ENCODE measurements around the gene ADGRG6.
"Not testable (repeated sequence)": the region's sequence is repeated elsewhere in the genome, so short reads cannot be mapped to it uniquely, and the experiment has no call there.

ADGRG6 gene

GRCh38 chr6:142280927-142281326, 20.9 kb upstream of the ADGRG6 start:
- Histone ChIP-seq H3K36me3 (ENCODE audit: insufficient read depth, low read length) (no peaks in the 10 kb centered on the region), H3K79me2 (ENCODE audit: insufficient read depth, low read length) (no peaks in the 10 kb centered on the region), H3F3A (ENCODE audit: insufficient read depth, low read length) (no peaks in the 10 kb centered on the region), H2AFZ (ENCODE audit: low read length) (no peak overlapping the region), H3K27me3 (ENCODE audit: insufficient read depth, low read length) (no peaks in the 10 kb centered on the region), H3K4me3 (ENCODE audit: low read depth, low read length, poor library complexity, severe bottlenecking) (no peak overlapping the region), H3K4me2 (ENCODE audit: low read length) (no peak overlapping the region), H3K4me1 (ENCODE audit: insufficient read depth, low read length, severe bottlenecking) (no peaks in the 10 kb centered on the region), H3K9ac (ENCODE audit: low read length) (no peak overlapping the region), H3K9me3 (ENCODE audit: low read length) (no peaks in the 10 kb centered on the region), H3K27ac (ENCODE audit: low read depth, low read length, poor library complexity, severe bottlenecking) (no peak overlapping the region), H4K20me1 (ENCODE audit: insufficient read depth, low read length) (no peaks in the 10 kb centered on the region), H3K9me2 (ENCODE audit: low read depth, low read length) (no peaks in the 10 kb centered on the region)
- TF ChIP-seq CTCF (IDR thresholded peaks at IDR 0.05; ENCODE audit: low read length) (no peak), EZH2 (IDR thresholded peaks at IDR 0.05; ENCODE audit: borderline replicate concordance, low read length) (no peak)

- not testable (repeated sequence) for H3K36me3 ChIP-seq (ENCODE audit: insufficient read depth, low read length); H4K20me1 ChIP-seq (ENCODE audit: insufficient read depth, low read length); H3K9me3 ChIP-seq (ENCODE audit: low read length)
Observed at GRCh38 chr6:142283138-142283537, 18.7 kb upstream of the ADGRG6 start.

GRCh38 chr6:142284419-142284818, 17.4 kb upstream of the ADGRG6 start:
- Histone ChIP-seq H3F3A (ENCODE audit: insufficient read depth, low read length) (no peaks in the 10 kb centered on the region), H3K9ac (ENCODE audit: low read length) (no peak overlapping the region), H3K4me3 (ENCODE audit: low read depth, low read length, poor library complexity, severe bottlenecking) (no peak overlapping the region), H3K36me3 (ENCODE audit: insufficient read depth, low read length) (no peaks in the 10 kb centered on the region), H3K79me2 (ENCODE audit: insufficient read depth, low read length) (no peaks in the 10 kb centered on the region), H3K4me2 (ENCODE audit: low read length) (no peak overlapping the region), H3K4me1 (ENCODE audit: insufficient read depth, low read length, severe bottlenecking) (no peaks in the 10 kb centered on the region), H3K27me3 (ENCODE audit: insufficient read depth, low read length) (no peaks in the 10 kb centered on the region), H4K20me1 (ENCODE audit: insufficient read depth, low read length) (no peaks in the 10 kb centered on the region), H3K9me2 (ENCODE audit: low read depth, low read length) (no peaks in the 10 kb centered on the region), H2AFZ (ENCODE audit: low read length) (no peak overlapping the region), H3K9me3 (ENCODE audit: low read length) (no peaks in the 10 kb centered on the region), H3K27ac (ENCODE audit: low read depth, low read length, poor library complexity, severe bottlenecking) (no peak overlapping the region)
- TF ChIP-seq EZH2 (IDR thresholded peaks at IDR 0.05; ENCODE audit: borderline replicate concordance, low read length) (no peak), CTCF (IDR thresholded peaks at IDR 0.05; ENCODE audit: low read length) (no peak)

More at GRCh38 chr6:142283138-142283537, 18.7 kb upstream of the ADGRG6 start:
- not testable (repeated sequence) for H3K4me1 ChIP-seq (ENCODE audit: insufficient read depth, low read length, severe bottlenecking); H3K79me2 ChIP-seq (ENCODE audit: insufficient read depth, low read length); H3K4me3 ChIP-seq (ENCODE audit: low read depth, low read length, poor library complexity, severe bottlenecking); H3K9me2 ChIP-seq (ENCODE audit: low read depth, low read length); H2AFZ ChIP-seq (ENCODE audit: low read length); H3K9ac ChIP-seq (ENCODE audit: low read length); H3F3A ChIP-seq (ENCODE audit: insufficient read depth, low read length); H3K4me2 ChIP-seq (ENCODE audit: low read length); H3K27ac ChIP-seq (ENCODE audit: low read depth, low read length, poor library complexity, severe bottlenecking); H3K27me3 ChIP-seq (ENCODE audit: insufficient read depth, low read length)

GRCh38 chr6:142285235-142286087, 16.3 kb upstream of the ADGRG6 start:
- Histone ChIP-seq H3K36me3 (ENCODE audit: insufficient read depth, low read length) (no peaks in the 10 kb centered on the region), H3K9me2 (ENCODE audit: low read depth, low read length) (no peaks in the 10 kb centered on the region), H4K20me1 (ENCODE audit: insufficient read depth, low read length) (no peaks in the 10 kb centered on the region), H3K9ac (ENCODE audit: low read length) (no peak overlapping the region), H3K4me3 (ENCODE audit: low read depth, low read length, poor library complexity, severe bottlenecking) (no peak overlapping the region), H3K27ac (ENCODE audit: low read depth, low read length, poor library complexity, severe bottlenecking) (no peak overlapping the region), H2AFZ (ENCODE audit: low read length) (no peak overlapping the region), H3F3A (ENCODE audit: insufficient read depth, low read length) (no peaks in the 10 kb centered on the region), H3K27me3 (ENCODE audit: insufficient read depth, low read length) (no peaks in the 10 kb centered on the region), H3K4me1 (ENCODE audit: insufficient read depth, low read length, severe bottlenecking) (no peaks in the 10 kb centered on the region), H3K79me2 (ENCODE audit: insufficient read depth, low read length) (no peaks in the 10 kb centered on the region), H3K4me2 (ENCODE audit: low read length) (no peak overlapping the region), H3K9me3 (ENCODE audit: low read length) (no peaks in the 10 kb centered on the region)
- no peak for TF ChIP-seq EZH2 (IDR thresholded peaks at IDR 0.05; ENCODE audit: borderline replicate concordance, low read length)
- TF ChIP-seq CTCF (IDR thresholded peaks at IDR 0.05; ENCODE audit: low read length), result no peak

Measured in OCI-LY1 (cell line).